ENCODE measurements around the gene ATP5IF1.

The ATP5IF1 gene

GRCh38 chr1:28267633-28268032 is 31.7 kb downstream of the ATP5IF1 start:
- no peak for DNase-seq

GRCh38 chr1:28269529-28269928 is 33.6 kb downstream of the ATP5IF1 start:
- no peak for DNase-seq

DNA sequence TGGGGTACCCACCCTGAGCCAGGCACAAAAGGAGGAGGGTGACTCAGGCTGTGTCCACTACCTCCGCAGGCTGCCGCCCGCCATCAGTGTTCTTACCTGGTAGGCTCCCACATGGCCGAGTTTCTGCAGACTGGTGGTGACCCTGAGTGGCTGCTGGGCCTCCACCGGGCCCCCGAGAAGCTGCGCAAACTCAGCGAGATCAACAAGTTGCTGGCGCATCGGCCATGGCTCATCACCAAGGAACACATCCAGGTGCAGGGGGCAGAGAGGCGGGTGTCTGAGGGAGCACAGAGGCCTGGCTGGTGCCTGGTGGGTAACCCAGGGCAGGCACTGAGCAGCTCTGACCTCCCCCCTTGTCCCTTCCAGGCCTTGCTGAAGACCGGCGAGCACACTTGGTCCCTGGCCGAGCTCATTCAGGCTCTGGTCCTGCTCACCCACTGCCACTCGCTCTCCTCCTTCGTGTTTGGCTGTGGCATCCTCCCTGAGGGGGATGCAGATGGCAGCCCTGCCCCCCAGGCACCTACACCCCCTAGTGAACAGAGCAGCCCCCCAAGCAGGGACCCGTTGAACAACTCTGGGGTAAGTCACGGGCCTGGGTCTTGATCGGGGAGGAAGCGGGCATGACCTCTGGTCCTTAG is 36.4 kb downstream of the ATP5IF1 start:
- DNase-seq: no peak

GRCh38 chr1:28273216-28273860 is 37.4 kb downstream of the ATP5IF1 start:
- DNase-seq: no peak

DNA sequence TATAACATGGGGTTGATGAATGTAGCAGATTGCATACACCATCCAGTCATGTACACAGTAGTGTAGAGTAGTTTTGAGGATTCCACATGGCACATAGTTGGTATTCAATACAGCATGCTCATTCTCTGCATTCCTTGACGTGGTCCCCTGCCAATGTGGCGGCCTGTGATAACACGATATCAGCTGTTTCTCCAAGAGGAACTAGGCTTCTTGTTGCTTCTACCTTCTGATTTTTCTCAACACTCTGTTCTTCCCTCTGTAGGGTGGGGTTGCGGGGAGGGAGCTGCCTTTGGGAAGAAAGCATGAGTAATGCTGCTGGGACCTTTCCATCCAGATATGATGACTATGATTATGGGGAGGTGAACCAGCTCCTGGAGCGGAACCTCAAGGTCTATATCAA is 42.8 kb downstream of the ATP5IF1 start:
- DNase-seq: no peak

DNA sequence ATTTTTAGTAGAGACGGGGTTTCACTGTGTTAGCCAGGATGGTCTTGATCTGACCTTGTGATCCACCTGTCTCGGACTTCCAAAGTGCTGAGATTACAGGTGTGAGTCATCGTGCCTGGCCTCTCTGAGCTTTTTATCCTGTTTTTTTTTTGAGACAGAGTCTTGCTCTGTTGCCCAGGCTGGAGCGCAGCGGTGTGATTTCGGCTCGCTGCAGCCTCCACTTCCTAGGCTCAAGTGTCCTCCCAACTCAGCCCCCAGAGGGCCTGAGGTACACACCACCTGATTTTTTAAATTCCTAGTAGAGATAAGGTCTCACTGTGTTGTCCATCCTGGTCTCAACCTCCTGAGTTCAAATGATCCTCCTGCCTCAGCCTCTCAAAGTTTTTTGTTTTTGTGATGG is 43.8 kb downstream of the ATP5IF1 start:
- no peak for DNase-seq

GRCh38 chr1:28280501-28280900 is 44.6 kb downstream of the ATP5IF1 start:
- DNase-seq: no peak

DNA sequence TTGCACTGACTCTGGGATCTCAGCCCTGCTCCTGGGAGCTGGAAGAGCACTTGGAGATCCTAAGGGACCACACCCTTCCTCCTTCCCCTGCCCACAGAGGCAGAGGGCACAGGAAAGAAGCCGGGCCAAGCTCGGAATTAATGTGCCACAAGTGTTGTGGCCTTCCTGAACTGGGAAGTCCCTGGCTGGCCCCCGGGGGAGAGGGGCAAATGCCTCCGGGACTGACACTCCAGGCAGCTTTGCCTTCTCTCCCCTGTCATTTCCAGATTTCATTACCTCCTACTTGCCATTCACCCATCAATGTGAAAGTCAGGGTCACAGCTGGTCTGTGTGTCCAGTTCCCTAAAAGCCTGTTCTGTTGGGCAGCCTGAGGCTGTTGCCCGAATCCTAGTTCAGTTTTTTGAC is 45.1 kb downstream of the ATP5IF1 start:
- no peak for DNase-seq

GRCh38 chr1:28281608-28282425 is 45.9 kb downstream of the ATP5IF1 start:
- no peak for DNase-seq

DNA sequence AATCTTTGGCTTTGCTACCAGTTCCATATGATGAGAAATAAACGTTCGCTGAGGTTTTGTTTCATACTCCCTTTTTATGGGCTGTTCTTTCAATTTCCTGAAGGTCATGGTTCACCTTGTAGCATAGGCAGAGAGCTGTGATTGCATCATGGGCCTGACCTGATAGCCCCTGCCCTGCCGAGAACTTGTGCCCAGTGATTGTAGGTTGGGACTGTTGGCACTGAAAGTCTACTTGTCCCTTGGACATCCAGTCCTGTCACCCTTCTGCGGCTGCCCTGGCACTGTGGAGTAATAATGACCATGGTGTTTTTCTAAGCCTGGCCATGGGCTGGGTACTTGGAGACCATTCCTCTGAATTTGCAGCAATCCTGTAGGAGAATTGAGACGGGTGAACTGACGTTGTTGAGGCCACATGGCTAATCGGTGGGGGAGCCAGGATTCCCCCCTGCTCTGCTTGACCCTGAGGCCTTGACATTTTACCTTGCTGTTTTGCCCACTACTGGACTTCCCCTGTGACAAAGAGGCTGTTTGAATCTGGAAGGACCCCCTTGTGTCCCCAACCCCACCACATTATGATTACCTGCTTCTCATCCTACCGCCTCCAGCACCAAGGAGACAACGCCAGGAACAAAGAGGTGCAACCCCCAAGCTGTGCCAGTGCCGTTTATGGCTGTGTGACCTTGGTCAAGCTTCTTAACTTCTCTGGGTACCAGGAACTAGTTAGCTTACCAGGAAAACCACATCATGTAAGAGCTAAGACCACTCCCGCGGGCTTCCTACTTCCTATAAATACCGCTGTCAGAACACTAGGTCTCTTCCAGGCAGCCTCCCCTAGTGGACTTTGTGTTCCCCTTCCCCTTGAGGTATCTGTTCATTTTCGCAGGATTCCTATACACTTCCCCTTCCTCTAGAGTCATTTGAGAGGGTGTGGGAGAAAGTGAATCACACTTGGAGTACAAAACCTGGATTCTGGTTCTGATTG is 46.8 kb downstream of the ATP5IF1 start:
- DNase-seq: no peak

DNA sequence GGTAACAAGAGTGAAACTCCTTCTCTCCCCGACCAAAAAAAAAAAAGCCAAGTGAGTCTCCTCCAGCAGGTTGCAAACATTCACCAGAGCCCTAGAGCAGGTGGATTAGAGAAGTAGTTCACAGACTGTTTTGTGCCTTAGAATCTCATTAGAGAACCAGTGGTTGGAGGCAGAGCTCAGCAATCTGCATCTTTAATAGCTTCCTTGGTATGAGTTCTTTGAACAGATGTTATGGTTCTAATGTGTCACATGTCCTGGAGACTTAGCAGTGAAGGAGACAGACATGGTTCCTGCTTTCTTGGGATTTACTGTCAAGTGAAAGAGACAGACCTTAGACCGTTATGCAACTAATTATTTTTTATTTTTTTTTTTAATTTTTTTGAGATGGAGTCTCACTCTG is 50.2 kb downstream of the ATP5IF1 start:
- no peak for DNase-seq

Measured in activated CD4-positive, CD25-positive, alpha-beta regulatory T cell (primary cell).